Measurements from ENCODE around the gene STATH.
"Not testable (repeated sequence)": the region's sequence is repeated elsewhere in the genome, so short reads cannot be mapped to it uniquely, and the experiment has no call there.

The STATH gene, protein sequence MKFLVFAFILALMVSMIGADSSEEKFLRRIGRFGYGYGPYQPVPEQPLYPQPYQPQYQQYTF

DNA sequence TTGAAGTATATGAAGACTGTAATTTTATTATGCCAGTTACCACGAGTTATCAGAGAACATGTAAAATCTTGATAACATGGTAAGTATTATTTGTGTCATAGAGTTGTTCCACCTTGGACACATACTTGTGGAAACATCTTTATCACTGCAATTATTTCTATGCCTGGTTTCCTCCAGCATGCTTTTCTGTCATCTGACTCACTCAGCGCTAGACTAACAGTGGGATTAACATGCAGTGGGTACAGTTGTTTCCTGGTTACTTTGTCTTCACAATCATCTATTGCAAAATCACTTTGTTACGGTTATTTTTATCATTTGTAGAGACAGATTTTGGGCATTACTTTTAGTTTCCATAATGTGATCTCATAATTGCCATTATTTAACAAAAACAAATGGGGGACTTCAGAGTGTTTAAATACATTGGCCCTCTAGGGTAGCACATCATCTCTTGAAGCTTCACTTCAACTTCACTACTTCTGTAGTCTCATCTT lies at the start of gene STATH:
Gene STATH, plus strand, starts transcription at position 441 of the 491 bp plus-strand sequence. CDS start 2,472 bp downstream, outside the sequence.
- no peak for DNase-seq (ENCODE audit: insufficient read length, low spot score)
- FAIRE-seq = no peak

DNA sequence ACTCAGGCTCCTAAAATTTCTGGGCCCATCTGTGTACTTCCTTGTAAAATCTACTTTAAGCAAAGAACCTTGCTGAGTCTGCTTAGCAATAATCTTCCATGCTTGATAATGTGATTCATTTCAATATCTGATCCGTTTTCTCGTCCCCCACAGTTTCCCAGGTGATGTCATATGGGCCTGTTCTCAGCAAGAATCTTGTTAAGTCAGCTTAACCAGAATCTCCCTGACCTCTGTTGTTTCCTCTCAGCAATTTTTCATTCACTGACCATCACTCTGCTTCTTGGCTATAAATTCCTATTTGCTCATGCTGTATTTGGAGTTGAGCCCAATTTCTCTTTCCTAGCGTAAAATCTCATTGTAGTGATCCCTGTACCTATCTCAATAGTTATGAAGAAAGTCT lies 44.2 kb upstream of the STATH start:
- FAIRE-seq (no peak), DNase-seq (ENCODE audit: insufficient read length, low spot score) (no peak)

DNA sequence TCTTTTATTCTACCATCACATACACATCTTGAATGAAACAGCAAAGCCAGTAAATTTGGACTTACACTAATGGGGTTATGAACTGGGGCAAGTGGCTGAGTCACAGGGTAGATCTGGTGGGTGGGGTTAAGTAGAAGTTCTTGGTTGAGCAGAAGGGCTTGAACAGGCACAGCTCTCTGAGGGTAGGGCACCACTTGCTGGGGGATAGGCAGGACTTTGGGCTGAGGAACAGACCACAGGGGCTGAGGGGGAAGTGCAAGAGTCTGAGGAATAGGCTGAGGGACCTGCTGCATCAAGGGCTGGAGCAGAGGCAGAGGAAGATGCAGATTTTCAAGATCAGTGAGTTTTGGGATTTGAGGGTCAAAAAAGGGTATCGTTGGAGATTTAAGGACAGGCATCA lies 38.6 kb upstream of the STATH start:
- no peak for DNase-seq (ENCODE audit: insufficient read length, low spot score)
- no peak for FAIRE-seq

DNA sequence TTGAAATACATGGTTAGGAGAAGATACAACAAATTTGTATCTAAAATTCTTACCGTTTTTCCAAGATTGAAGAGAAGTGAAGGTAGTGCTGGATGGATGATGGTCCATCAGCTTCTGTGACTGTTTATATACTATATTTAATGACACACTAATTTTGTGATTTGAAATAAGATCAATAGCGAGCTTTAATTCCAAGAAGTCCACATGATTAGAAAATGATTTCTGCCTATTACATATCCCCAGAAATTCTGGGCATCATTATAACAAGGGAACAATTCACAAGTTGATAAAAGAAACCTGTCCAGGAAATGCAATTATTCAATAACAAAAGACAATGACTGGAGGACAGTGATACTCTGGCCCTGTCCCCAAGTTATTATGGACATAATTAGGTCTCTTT lies 30.1 kb upstream of the STATH start, which contains the start of gene CSN2:
Gene CSN2, minus strand, starts transcription at position 101 of the 400 bp plus-strand sequence. CDS start 4,733 bp downstream, outside the sequence.
- DNase-seq (ENCODE audit: insufficient read length, low spot score) (no peak), FAIRE-seq (no peak)

DNA sequence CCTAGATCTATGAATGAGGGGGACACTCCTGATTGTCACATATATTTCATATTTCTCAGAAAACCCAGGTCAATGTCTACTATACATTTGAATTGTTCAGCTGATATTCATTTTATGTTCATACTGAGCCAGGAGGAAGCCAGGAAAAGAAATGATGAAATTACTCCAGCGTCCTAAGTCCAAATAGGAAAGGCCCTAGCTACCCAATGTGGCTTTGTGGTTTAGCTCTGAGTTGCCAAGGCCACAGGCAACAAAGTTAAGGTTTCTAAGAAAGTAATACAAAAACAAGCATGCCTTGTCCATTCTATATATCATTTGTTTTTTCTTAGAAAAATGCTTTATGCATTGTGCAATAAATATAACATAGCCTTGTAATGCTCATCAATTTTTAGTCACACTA lies 25.7 kb upstream of the STATH start:
- FAIRE-seq (no peak), DNase-seq (ENCODE audit: insufficient read length, low spot score) (no peak)

DNA sequence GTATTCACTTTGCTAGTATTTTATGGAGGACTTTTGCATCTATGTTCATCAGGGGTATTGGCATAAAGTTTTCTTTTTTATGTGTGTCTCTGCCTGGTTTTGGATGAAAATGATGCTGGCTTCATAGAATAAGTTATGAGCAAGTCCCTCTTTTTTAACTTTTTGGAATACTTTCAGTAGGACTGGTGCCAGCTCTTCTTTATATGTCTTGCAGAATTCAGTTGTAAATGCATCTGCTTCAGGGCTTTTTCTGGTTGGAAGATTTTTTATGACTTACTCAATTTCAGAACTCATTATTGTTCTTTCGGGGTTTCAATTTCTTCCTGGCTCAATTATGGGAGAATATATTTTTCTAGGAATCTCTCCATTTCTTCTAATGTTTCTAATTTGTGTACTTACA lies 21.1 kb upstream of the STATH start:
- DNase-seq (ENCODE audit: insufficient read length, low spot score) (no peak), FAIRE-seq (no peak)

DNA sequence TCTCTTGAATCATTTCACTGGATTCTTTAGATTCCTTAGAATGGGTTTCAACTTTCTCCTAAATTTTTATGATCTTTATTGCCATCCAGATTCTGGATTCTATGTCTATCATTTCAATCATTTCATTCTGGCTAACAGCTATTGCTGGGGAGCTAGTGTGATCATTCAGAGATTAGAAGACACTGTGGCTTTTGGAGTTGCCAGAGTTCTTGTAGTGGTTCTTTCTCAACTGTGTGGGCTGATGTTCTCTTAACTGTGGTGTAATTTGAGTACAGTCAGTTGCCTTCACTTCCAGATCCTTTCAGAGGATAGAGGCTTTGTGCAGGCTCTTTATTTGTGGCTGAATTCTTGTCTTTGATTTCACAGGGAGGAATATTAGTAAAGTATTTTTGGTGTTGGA lies 18.2 kb upstream of the STATH start:
- DNase-seq (ENCODE audit: insufficient read length, low spot score) (no peak), FAIRE-seq (no peak)

DNA sequence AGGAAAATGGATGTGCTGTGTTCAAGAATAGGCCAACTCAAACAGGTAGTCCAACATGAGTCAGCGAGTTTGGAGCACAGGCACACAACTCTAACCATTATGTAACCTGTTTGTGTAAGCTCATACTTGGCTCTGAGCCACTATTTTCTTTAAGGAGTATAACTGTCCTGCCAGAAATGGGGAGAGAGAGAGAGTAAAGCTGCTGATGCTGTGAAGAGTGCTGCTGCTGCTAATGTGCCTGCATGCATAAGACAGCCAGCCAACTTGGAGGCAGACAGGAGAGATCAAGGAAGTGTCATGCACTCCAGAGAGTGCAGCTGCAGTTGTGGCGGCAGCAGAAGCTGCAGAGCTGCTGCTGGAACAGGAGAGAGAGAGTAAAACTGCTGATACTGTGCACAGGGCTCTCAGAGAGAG lies 11.7 kb upstream of the STATH start:
- FAIRE-seq = no peak
- DNase-seq (ENCODE audit: insufficient read length, low spot score) = no peak

DNA sequence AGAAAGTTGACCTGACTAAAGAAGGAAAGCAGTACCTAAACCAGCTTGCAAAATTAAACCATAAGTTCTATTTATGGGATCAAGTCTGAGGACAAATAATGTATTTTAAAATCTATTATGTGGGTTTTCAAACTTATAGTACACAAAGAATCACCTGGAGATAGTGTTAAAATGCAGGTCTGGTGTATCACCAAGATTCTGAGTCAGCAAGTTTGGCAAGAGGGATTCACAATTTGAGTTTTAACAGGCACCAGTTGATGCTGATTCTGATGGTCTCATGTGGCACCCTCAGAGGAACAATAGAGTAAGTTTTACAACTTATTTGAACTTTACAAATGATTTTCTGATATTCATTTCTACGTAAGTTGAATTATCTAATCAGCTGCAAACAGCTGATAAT lies 9.1 kb upstream of the STATH start:
- FAIRE-seq (no peak), DNase-seq (ENCODE audit: insufficient read length, low spot score) (no peak)

DNA sequence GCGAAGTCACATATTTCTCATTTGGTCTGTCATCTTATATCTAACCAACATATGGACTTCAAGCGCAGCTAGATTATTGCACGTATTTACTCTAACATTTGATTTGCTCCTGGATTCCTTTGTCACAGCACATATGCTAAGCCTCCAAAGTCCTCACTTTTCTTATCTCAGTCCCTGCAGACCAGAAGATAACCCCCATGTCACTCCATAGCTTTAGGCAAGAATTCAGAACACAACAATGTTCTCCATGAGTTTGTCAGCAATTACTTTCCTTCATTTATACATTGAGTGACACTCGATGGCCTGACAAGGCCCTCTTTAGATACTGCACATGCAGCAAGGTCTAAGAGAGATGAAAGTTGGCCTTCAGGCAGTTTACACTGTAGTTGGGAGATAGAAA lies 4.8 kb upstream of the STATH start:
- FAIRE-seq (no peak), DNase-seq (ENCODE audit: insufficient read length, low spot score) (no peak)

DNA sequence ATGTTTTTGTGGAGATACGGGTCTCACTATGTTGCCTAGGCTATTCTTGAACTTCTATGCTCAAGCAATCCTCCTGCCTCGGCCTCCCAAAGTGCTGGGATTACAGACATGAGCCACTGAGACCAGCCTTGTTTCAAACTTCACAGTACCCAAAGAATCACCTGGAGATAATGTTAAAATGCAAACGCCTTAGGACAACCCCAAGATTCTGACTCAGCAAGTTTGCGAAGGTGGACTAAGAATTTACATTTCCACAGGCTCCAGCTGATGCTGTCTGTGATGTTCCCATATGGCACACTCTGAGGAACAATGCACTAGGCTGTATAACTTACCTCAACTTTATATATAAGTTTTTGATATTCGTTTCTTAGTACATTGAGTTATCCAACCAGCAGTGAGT lies 984 bp upstream of the STATH start:
- DNase-seq (ENCODE audit: insufficient read length, low spot score) = no peak
- no peak for FAIRE-seq

DNA sequence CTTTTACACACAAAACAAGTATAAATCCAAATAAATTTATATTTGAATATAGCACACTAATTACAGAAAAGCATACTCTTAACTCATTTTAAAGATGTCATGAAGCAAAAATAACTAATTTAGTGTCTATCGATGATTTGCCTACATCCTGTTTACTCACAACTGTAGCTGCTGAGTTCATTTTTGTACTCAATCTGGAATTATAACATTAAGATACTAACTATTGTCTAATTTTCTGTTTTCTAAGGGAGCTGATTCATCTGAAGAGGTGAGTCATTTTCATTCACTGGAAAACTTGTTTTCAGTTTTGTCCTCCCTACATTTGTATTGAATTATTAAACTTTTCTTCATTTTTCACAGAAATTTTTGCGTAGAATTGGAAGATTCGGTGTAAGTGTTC lies 3.7 kb downstream of the STATH start:
- DNase-seq (ENCODE audit: insufficient read length, low spot score) (no peak), FAIRE-seq (no peak)

DNA sequence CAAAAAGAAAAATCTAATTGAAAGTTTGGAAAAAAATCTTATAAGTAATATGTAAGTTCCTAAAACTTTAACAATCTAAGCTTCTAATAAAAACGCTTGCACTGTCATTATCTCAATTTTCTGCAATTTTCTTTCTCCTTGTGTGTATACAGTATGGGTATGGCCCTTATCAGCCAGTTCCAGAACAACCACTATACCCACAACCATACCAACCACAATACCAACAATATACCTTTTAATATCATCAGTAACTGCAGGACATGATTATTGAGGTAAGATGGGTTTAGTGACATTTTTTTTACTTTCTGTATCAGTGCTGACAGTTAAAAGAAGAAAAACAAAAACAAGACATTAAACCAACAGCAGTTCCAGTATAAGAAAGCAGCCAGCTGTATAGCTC lies 4.9 kb downstream of the STATH start:
- no peak for DNase-seq (ENCODE audit: insufficient read length, low spot score)

DNA sequence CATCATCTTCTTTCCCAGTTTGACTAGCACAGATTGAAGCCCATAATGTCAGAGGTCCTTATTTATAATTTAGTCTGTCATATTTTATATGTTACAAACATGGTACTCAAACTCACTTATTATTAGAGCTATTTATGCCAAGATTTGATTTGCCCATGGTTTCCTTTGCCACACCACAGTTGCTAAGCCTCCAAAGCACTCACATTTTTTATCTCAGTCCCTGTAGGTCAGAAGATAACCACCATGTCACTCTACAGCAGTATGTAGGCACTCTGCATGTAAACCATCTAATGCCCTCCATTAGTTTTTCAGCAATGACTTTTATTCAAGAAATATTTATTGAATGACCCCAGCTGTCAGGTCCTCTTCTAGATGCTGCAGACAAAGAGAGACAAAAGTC lies 6.7 kb downstream of the STATH start:
- FAIRE-seq (no peak), DNase-seq (ENCODE audit: insufficient read length, low spot score) (no peak)

More for the DNA sequence above, 4.9 kb downstream of the STATH start:
- FAIRE-seq = no peak

DNA sequence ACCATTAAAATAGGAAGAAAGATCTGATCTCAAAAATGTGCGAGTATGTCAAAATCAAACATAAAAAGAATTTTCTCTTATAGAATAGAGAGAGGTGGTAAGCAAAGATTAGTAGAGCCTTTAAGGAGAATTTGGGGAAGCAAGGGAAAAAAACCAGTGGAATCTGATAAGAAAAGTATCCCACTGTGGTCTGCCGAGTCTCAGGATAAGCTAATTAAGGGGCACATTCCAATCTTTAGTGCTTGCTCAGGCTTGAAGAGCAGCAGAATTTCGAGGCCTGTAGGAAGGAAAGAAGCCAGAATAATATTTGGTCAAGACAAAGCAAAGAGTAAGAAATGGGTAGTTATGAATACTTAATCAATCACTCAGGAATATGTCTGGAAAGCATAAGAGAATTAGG lies 13.0 kb downstream of the STATH start:
- FAIRE-seq = no peak
- DNase-seq (ENCODE audit: insufficient read length, low spot score) = no peak

DNA sequence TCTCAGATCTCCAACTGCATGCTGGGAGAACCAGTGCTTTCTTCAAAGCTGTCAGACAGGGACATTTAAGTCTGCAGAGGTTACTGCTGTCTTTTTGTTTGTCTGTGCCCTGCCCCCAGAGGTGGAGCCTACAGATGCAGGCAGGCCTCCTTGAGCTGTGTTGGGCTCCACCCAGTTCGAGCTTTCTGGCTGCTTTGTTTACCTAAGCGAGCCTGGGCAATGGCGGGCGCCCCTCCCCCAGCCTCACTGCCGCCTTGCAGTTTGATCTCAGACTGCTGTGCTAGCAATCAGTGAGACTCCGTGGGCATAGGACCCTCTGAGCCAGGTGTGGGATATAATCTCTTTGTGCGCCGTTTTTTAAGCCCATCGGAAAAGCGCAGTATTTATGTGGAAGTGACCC lies 23.2 kb downstream of the STATH start:
- DNase-seq (ENCODE audit: insufficient read length, low spot score); FAIRE-seq: not testable (repeated sequence)

DNA sequence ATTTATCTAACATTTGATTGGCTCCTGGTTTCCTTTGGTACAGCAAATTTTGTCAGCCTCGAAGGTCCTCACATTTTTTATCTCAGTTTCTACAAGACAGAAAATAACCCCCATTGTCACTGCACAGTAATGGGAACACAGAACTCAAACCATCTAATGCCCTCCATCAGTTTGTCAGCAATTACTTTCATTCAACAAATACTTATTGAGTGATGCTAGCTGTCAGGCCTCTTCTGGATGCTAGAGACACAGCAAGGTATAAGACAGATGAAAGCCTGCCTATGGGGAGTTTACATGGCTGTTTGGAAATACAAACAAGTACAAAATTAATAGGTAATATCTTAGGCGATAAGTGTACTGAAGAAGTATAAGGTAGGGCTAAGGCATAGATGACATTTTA lies 27.5 kb downstream of the STATH start:
- no peak for DNase-seq (ENCODE audit: insufficient read length, low spot score)
- no peak for FAIRE-seq

DNA sequence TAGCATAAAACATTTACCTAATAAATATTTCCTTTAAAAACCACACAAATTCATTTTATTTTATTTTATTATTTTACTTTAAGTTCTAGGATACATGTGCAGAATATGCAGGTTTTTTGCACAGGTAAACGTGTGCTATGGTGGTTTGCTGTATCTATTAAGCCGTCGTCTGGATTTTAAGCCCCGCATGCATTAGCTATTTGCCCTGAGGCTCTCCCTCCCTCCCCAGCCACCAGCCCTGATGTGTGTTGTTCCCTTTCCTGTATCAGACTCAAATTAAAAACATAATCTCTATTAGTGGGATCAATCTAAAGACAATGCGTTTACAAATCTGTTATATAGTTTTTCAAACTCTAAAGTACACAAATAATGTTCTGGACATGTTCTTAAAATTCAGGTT lies 31.2 kb downstream of the STATH start:
- DNase-seq (ENCODE audit: insufficient read length, low spot score) (no peak), FAIRE-seq (no peak)

DNA sequence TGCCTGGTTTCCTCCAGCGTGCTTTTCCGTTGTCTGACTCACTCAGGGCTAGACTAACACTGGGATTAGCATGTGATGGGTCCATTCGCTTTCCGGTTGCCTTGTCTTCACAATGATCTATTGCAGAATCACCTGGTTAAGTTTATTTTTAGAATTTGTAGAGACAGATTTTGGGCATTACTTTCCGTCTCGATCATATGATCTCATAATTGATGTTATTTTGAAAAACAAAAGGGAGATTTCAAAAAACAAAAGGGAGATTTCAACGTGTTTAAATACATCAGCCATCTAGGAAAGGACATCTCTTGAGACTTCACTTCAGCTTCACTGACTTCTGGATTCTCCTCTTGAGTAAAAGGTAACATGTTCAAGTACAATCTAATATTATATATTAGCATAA lies 32.4 kb downstream of the STATH start, which contains the start of gene HTN3:
Gene HTN3, plus strand, starts transcription at position 301 of the 400 bp plus-strand sequence. CDS start 2,282 bp downstream, outside the sequence.
- DNase-seq (ENCODE audit: insufficient read length, low spot score); FAIRE-seq: not testable (repeated sequence)

DNA sequence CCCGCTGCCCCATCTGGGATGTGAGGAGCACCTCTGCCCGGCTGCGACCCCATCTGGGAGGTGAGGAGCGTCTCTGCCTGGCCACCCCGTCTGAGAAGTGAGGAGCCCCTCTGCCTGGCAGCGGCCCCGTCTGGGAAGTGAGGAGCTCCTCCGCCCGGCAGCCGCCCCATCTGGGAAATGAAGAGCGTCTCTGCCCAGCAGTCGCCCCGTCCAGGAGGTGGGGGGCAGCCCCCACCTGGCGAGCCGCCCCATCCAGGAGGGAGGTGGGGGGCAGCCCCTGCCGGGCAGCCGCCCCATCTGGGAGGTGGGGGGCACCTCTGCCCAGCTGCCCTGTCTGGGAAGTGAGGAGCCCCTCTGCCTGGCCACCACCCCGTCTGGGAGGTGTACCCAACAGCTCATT lies 41.8 kb downstream of the STATH start:
- DNase-seq (ENCODE audit: insufficient read length, low spot score); FAIRE-seq: not testable (repeated sequence)

DNA sequence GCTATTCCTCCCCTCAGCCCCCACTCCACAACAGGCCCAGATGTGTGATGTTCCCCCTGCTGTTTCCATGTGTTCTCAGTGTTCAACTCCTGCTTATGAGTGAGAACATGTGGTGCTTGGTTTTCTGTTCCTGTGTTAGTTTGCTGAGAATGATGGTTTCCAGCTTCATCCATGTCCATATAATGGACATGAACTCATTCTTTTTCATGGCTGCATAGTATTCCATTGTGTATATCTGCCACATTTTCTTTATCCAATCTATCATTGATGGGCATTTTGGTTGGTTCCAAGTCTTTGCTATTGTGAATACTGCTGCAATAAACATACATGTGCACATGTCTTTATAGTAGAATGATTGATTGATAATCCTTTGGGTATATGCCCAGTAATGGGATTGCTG lies 44.2 kb downstream of the STATH start:
- not testable (repeated sequence) for FAIRE-seq

DNA sequence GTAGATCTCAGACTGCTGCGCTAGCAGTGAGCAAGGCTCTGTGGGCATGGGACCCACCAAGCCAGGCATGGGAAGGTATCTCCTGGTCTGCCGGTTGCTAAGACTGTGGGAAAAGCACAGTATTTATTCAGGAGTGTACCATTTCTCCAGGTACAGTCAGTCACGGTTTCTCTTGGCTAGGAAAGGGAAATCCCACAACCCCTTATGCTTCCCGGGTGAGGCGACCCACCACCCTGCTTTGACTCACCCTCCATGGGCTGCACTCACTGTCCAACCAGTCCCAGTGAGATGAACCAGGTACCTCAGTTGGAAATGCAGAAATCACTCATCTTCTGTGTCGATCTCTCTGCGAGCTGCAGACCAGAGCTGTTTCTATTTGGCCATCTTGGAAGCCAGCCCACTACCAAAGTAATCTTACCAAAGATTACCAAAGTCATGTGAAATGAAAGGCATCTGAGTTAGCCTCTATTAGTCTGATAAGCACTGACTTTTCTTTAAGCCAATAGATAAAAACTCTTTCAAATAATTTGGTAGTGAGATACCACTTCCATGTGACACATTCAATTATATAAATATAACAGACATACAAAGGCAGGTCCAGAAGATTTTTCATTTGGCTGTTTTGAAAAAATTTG lies 46.0 kb downstream of the STATH start:
- DNase-seq (ENCODE audit: insufficient read length, low spot score) = no peak
- no peak for FAIRE-seq

More for the DNA sequence above, 44.2 kb downstream of the STATH start:
- DNase-seq (ENCODE audit: insufficient read length, low spot score) = not testable (repeated sequence)

Data from HTR-8/SVneo (cell line).